Activated naive CD8-positive, alpha-beta T cell treated with anti-CD3 and anti-CD28 coated beads, Interleukin-2, amount 50 U/mL, for 24 hours (primary cell): ENCODE data around the gene KRTAP16-1.

ENCODE experiments used
- ATAC-seq: fragments of 150-1000 bp; cut with Tn5 transposase; one replicate; pipeline ENCODE4 v1.10.0; 2021
- DNase-seq: peaks from one replicate; pipeline ENCODE4 v3.0.0; 2021
- H3K27ac Mint-ChIP-seq: one replicate; pipeline ENCODE4 v1.8.0; 2021; ENCODE audit warnings: mild to moderate bottlenecking, mixed read lengths
- H3K27me3 Mint-ChIP-seq: one replicate; pipeline ENCODE4 v1.8.0; 2021; ENCODE audit warnings: mixed read lengths
- H3K36me3 Mint-ChIP-seq: one replicate; pipeline ENCODE4 v1.8.0; 2021; ENCODE audit warnings: low read depth, mixed read lengths
- H3K4me1 Mint-ChIP-seq: one replicate; pipeline ENCODE4 v1.8.0; 2021; ENCODE audit warnings: mixed read lengths
- H3K4me3 Mint-ChIP-seq: one replicate; pipeline ENCODE4 v1.8.0; 2021; ENCODE audit warnings: mild to moderate bottlenecking, moderate library complexity, mixed read lengths
- H3K9me3 Mint-ChIP-seq: one replicate; pipeline ENCODE4 v1.8.0; 2021; ENCODE audit warnings: mixed read lengths

The KRTAP16-1 gene

GRCh38 chr17:41324180-41325075 is 15.3 kb upstream of the KRTAP16-1 start:
- Mint-ChIP-seq H3K27ac (no peak overlapping the region), H3K36me3 (peaks cover 3% of the 10 kb centered on the region), H3K4me3 (no peak overlapping the region), H3K27me3 (no peaks in the 10 kb centered on the region), H3K9me3 (peaks cover 8% of the 10 kb centered on the region), H3K4me1 (peaks cover 34% of the 10 kb centered on the region)
- peak; percentile 33 for ATAC-seq
- DNase-seq, result peak; percentile 13

- ATAC-seq, result no peak
- H3K27me3 Mint-ChIP-seq, result no peaks in the 10 kb centered on the region
- no peak overlapping the region for H3K4me3 Mint-ChIP-seq
- peaks cover 3% of the 10 kb centered on the region for H3K36me3 Mint-ChIP-seq
- DNase-seq, result no peak
- peaks cover 13% of the 10 kb centered on the region for H3K9me3 Mint-ChIP-seq
- H3K4me1 Mint-ChIP-seq, result peaks cover 28% of the 10 kb centered on the region
- no peak overlapping the region for H3K27ac Mint-ChIP-seq
These were observed 14.1 kb upstream of the KRTAP16-1 start for GRCh38 chr17:41322903-41323895.

GRCh38 chr17:41322094-41322902 is 13.2 kb upstream of the KRTAP16-1 start:
- H3K4me1 Mint-ChIP-seq, result peaks cover 26% of the 10 kb centered on the region
- no peak for ATAC-seq
- no peak overlapping the region for H3K4me3 Mint-ChIP-seq
- H3K27me3 Mint-ChIP-seq, result no peaks in the 10 kb centered on the region
- peaks cover 13% of the 10 kb centered on the region for H3K9me3 Mint-ChIP-seq
- peaks cover 3% of the 10 kb centered on the region for H3K36me3 Mint-ChIP-seq
- no peak overlapping the region for H3K27ac Mint-ChIP-seq
- DNase-seq, result no peak

GRCh38 chr17:41318231-41318630 is 9.1 kb upstream of the KRTAP16-1 start:
- Mint-ChIP-seq H3K36me3 (peaks cover 3% of the 10 kb centered on the region), H3K27ac (no peak overlapping the region), H3K27me3 (no peaks in the 10 kb centered on the region), H3K4me3 (no peak overlapping the region), H3K4me1 (peaks cover 12% of the 10 kb centered on the region), H3K9me3 (peaks cover 13% of the 10 kb centered on the region)
- DNase-seq, result no peak
- no peak for ATAC-seq

GRCh38 chr17:41315814-41316445 is 6.8 kb upstream of the KRTAP16-1 start:
- Mint-ChIP-seq H3K36me3 (peaks cover 3% of the 10 kb centered on the region), H3K27ac (no peak overlapping the region)

GRCh38 chr17:41315204-41315794 is 6.2 kb upstream of the KRTAP16-1 start, which contains the start of gene KRTAP17-1:
KRTAP17-1 (minus strand) TSS chr17:41315710; CDS start chr17:41315650, 60 bp downstream.
- Mint-ChIP-seq H3K4me1 (peaks cover 11% of the 10 kb centered on the region), H3K27me3 (no peaks in the 10 kb centered on the region), H3K27ac (no peak within 1 kb of the TSS), H3K9me3 (peaks cover 13% of the 10 kb centered on the region), H3K36me3 (peaks cover 3% of the 10 kb centered on the region), H3K4me3 (no peak within 1 kb of the TSS)
- no peak for DNase-seq
- no peak for ATAC-seq

More at GRCh38 chr17:41315814-41316445, 6.8 kb upstream of the KRTAP16-1 start:
- peaks cover 13% of the 10 kb centered on the region for H3K9me3 Mint-ChIP-seq
- no peak overlapping the region for H3K4me3 Mint-ChIP-seq
- H3K4me1 Mint-ChIP-seq, result peaks cover 5% of the 10 kb centered on the region
- no peak for ATAC-seq
- DNase-seq, result no peak
- H3K27me3 Mint-ChIP-seq, result no peaks in the 10 kb centered on the region

GRCh38 chr17:41311111-41311510 is 2.0 kb upstream of the KRTAP16-1 start:
- H3K27me3 Mint-ChIP-seq, result no peaks in the 10 kb centered on the region
- H3K36me3 Mint-ChIP-seq, result no peaks in the 10 kb centered on the region
- no peak overlapping the region for H3K27ac Mint-ChIP-seq
- ATAC-seq, result no peak
- peaks cover 45% of the 10 kb centered on the region for H3K4me1 Mint-ChIP-seq
- H3K4me3 Mint-ChIP-seq, result no peak overlapping the region
- no peak for DNase-seq
- no peaks in the 10 kb centered on the region for H3K9me3 Mint-ChIP-seq

GRCh38 chr17:41308251-41308917 is 725 bp downstream of the KRTAP16-1 start:
- Mint-ChIP-seq H3K4me1 (peaks cover 44% of the 10 kb centered on the region), H3K9me3 (no peaks in the 10 kb centered on the region), H3K4me3 (peak overlapping the region; percentile 32), H3K36me3 (no peaks in the 10 kb centered on the region), H3K27ac (peak overlapping the region; percentile 78), H3K27me3 (no peaks in the 10 kb centered on the region)
- DNase-seq (peak; percentile 49), ATAC-seq (peak; percentile 73)

GRCh38 chr17:41307647-41308046 is 1.5 kb downstream of the KRTAP16-1 start:
- H3K9me3 Mint-ChIP-seq, result no peaks in the 10 kb centered on the region
- H3K4me1 Mint-ChIP-seq, result peaks cover 43% of the 10 kb centered on the region
- no peaks in the 10 kb centered on the region for H3K36me3 Mint-ChIP-seq
- DNase-seq (no peak), ATAC-seq (no peak)
- H3K27ac Mint-ChIP-seq, result peak overlapping the region; percentile 78
- H3K27me3 Mint-ChIP-seq, result no peaks in the 10 kb centered on the region
- H3K4me3 Mint-ChIP-seq, result peak overlapping the region; percentile 0

GRCh38 chr17:41304091-41304490 is 5.0 kb downstream of the KRTAP16-1 start:
- ATAC-seq, result no peak
- H3K4me1 Mint-ChIP-seq, result peaks cover 35% of the 10 kb centered on the region
- H3K9me3 Mint-ChIP-seq, result peaks cover 6% of the 10 kb centered on the region
- no peaks in the 10 kb centered on the region for H3K36me3 Mint-ChIP-seq
- no peak overlapping the region for H3K4me3 Mint-ChIP-seq
- no peak for DNase-seq
- no peaks in the 10 kb centered on the region for H3K27me3 Mint-ChIP-seq
- no peak overlapping the region for H3K27ac Mint-ChIP-seq

GRCh38 chr17:41302981-41303380 is 6.1 kb downstream of the KRTAP16-1 start:
- H3K27me3 Mint-ChIP-seq, result no peaks in the 10 kb centered on the region
- DNase-seq (no peak), ATAC-seq (no peak)
- peaks cover 24% of the 10 kb centered on the region for H3K4me1 Mint-ChIP-seq
- H3K4me3 Mint-ChIP-seq, result no peak overlapping the region
- no peaks in the 10 kb centered on the region for H3K36me3 Mint-ChIP-seq
- H3K27ac Mint-ChIP-seq, result no peak overlapping the region
- H3K9me3 Mint-ChIP-seq, result peaks cover 6% of the 10 kb centered on the region

GRCh38 chr17:41301916-41302901 is 6.9 kb downstream of the KRTAP16-1 start, which contains the start of gene KRTAP29-1:
KRTAP29-1 (minus strand) TSS chr17:41302851; CDS start chr17:41302851, 0 bp downstream.
- H3K4me1 Mint-ChIP-seq, result peaks cover 17% of the 10 kb centered on the region
- H3K4me3 Mint-ChIP-seq, result no peak within 1 kb of the TSS
- no peak for DNase-seq
- no peaks in the 10 kb centered on the region for H3K27me3 Mint-ChIP-seq
- H3K27ac Mint-ChIP-seq, result no peak within 1 kb of the TSS
- peaks cover 6% of the 10 kb centered on the region for H3K9me3 Mint-ChIP-seq
- ATAC-seq, result no peak
- H3K36me3 Mint-ChIP-seq, result no peaks in the 10 kb centered on the region
